AG08395 (cell line): ENCODE data around the gene ZGRF1.
"Not testable (repeated sequence)": the region's sequence is repeated elsewhere in the genome, so short reads cannot be mapped to it uniquely, and the experiment has no call there.

Experiments
- DNase-seq: peaks from one replicate; pipeline ENCODE4 v3.0.0; 2012; ENCODE audit warnings: mixed read lengths, low spot score

ZGRF1 gene

GRCh38 chr4:112557676-112558411 lies 78.9 kb downstream of the ZGRF1 start:
- no peak for DNase-seq

GRCh38 chr4:112554271-112554670 lies 82.4 kb downstream of the ZGRF1 start:
- DNase-seq = not testable (repeated sequence)

DNA sequence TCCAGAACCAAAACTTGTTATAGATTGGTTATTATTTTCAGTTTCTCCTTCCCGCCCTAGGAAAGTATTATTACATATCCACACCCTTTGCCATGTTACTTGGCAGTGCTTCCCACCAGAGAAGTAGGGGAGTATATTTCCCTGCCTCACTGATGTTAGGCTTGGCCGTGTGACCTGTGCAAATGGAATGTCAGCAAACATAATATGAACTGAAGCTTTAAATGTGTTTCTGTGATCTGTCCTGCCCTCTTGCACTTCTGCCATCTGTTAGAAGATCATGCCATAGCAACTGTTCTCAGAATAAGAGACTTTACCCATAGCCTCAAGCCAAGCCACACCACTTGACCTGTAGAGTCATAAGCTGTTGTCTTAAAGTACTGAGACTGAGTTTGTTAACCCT lies 84.0 kb downstream of the ZGRF1 start:
- peak; percentile 66 for DNase-seq

DNA sequence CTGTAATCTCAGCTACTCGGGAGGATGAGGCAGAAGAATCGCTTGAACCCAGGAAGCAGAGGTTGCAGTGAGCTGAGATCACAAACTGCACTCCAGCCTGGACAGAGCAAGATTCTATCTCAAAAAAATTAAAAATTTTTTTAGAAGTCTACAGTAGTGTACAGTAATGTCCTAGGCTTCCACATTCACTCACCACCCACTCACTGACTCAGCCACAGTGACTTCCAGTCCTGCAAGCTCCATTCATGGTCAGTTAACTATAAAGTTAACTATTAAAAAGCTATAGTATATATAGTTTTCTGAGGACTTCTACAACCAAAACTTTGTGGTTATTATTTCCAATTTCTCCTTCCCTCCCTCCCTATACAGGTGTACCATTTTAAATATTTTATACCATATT lies 86.0 kb downstream of the ZGRF1 start:
- DNase-seq = no peak

DNA sequence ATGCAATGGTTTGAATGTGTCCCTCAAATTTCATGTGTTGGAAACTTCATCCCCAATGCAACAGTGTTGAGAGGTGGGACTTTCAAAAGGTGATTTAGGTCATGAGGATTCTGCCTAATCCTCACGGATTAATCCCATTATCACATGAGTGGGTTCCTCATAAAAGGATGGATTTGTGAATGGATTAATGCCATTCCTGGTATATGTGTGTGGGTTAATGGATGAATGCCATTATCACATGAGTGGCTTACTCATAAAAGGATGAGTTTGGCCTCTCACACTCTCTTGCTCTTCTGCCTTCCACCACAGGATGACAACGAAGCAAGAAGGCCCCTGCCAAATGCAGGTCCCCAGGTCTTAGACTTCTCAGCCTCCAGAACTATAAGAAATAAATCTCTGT lies 90.2 kb downstream of the ZGRF1 start:
- no peak for DNase-seq

- DNase-seq = no peak
Measured at GRCh38 chr4:112545346-112545745, 91.4 kb downstream of the ZGRF1 start.

DNA sequence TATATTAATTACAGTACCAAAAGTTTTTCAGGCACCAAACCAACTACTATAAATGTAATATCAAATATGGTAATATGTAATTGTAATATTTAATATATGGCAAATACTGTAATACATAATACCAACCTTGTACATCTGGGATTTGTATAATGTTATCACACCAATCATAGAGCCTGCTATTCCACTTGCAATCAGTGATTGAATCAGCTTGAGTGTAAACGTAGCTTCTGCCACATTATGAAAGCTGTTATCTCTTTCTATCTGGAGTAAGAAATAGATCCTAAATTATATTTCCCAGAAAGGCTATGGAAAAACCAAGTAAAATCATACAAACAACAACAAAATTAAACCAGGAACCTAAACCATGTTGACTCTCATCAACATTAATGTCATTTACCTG lies 96.0 kb downstream of the ZGRF1 start:
- no peak for DNase-seq

- DNase-seq = no peak
Measured at GRCh38 chr4:112536123-112536522, 100.6 kb downstream of the ZGRF1 start.

DNA sequence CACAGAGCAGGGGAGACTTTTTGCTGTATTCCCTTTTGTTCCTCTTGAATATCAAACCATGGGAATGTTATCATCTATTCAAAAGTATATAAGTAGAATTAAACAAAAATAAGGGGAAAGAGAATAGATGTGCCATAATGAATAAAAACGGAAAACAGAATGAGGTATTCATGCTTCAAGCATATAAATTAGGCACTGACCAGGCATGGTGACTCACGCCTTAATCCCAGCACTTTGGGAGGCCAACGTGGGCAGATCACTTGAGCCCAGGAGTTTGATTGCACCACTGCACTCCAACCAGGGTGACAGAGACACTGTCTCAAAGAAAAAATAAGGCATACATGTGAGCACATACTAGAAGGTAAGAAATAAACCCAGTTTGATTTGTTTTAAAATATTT lies 104.4 kb downstream of the ZGRF1 start:
- DNase-seq = no peak

GRCh38 chr4:112531146-112531545 lies 105.6 kb downstream of the ZGRF1 start:
- DNase-seq = no peak

DNA sequence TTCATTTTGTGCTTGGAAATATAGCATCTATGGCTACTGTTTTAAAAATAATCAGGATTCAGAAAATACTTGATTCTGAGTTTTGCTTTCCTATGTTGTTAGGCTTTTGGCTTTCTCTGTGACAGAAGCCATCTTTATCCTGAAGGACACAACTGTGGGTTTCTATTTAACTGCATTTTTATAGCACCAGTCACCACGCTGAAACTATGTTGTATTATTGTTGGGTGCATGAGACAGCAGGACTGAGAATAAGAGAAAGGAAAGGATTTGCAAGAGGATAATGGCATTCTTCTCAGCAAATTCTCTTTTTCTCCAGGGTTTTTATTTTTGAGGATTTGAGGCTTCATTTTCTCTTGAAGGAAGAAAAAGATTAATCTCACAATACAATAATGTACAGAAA lies 110.6 kb downstream of the ZGRF1 start:
- DNase-seq = peak; percentile 43

DNA sequence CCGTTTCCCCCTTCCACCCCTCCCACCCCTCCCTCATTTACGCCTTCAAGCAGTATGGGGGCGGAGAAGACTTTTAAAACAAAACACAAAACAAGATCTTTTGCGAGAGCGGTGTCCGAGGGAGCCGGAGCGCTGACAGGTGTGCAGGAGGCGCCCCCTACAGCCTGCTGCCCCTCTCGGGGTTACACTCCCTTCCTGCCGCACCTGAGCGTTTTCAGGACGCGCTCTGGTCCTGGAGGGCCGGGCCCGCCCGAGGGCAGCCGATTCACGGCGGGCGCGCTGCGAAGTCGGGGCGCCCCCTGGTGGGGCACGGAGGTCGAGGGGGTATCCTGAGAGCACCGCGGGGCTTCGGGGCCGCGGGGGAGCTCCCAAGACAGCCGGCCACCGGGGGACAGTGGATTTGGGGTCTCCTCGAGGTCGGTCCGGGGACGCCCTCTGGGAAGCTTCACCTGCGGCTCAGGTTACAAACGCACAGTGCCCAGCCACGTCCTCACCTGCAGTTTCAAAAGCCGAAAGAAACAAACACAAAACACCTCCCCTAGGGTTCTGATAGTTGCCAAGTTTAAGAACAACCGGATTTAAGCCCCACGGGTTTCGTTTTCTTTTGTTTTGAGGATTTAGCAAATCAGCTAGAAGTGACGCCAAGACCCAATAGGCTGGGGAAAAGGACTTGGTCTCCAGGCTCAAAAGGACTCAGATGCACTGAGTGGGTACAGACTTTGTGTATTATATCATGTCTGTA lies 112.8 kb downstream of the ZGRF1 start:
- peak; percentile 38 for DNase-seq

GRCh38 chr4:112523008-112523721 lies 113.5 kb downstream of the ZGRF1 start:
- no peak for DNase-seq

DNA sequence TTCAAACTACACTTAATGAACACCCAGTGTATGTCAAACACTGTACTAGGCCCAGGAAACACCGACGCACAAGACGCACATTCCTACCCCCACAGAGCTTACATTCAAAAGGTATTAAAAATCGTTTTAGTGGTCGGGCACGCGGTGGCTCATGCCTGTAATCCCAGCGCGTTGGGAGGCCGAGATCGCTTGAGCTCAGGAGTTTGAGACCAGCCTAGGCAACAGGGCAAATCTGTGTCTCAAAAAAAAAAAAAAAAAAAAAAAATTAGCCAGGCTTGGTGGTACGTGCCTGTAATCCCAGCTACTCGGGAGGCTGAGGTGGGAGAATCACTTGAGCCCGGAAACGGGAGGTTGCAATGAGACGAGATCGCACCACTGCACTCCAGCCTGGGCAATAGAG lies 114.3 kb downstream of the ZGRF1 start:
- DNase-seq = not testable (repeated sequence)

GRCh38 chr4:112521123-112522023 lies 115.3 kb downstream of the ZGRF1 start:
- no peak for DNase-seq

- DNase-seq = no peak
Measured at GRCh38 chr4:112520598-112521122, 116.0 kb downstream of the ZGRF1 start.

DNA sequence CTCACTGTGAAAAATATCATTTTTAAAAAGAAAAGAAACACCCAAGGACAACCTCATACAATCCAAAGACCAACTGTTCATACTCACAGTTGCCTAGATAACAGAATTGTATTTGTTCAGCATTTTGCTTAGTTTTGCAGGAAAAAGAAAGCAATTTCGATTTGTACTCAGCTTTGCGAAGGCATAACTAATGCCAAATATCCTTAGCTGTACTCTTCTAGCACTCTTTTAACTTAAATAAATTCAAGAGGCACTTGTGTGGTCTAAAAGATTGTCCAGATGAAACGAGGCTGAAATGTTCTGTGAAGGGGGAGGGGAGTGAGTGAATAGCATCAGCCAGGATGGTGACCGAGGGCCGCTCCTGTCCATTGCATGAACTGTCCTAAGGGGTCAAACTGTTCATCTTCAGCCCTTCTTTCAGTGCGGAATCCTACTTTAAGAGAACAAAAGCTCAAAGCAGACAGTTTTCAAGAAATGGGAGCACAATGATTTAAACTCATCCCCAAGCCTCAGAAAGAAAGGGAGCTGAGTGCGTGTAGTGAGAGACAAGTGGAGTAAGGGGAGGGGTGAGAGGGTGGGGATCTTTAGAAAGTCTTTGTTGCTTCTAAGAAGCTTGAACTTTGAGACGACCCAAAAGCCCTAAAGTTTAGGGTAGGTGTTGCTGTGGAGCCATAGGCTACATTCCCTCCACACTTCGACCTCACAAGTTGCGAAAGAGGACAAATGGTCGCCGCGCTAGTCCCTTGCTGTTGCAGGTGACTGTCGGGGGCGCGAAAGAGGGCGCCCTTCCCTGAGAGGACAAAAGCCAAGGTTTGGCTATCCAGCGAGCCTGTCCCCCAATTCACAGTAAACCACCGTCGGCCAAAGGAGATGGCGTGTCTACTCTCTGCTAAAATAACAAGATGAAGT lies 116.8 kb downstream of the ZGRF1 start:
- DNase-seq = no peak

DNA sequence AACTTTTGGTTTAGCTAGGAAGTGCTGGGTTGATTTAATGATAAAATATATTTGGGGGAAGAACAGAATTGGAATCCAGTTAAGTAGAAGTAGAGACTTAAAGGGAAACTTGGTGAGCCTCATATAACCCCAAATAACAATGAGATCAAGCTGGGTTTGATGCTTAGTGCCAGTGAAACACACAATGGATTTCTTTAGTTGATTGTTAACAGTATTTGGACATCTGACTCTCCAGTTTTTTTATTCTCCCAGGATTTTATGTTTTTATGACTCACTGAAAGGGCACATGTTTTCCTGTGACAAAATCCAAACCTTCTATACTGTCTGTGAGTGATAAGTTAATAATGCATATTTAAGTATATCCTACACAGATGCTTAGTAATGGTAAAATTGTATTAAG lies 118.0 kb downstream of the ZGRF1 start:
- no peak for DNase-seq

DNA sequence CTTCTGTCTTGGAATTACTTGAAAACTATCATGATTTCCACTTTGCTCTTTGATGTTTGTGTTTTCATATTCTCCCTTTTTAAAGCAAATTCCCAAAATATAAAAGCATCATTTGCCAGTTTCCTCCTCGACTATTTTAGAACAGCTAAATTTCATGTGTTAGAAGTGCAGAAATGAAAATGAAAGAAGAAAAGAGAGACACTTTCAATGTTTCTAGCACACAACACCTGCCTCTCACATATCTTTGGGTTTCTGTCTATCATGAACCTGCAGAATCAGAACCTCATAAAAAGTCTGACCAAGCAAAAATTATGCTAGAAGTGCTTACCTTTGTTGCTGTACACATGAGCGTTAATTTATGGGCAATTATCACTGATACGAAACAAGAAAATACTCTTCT lies 118.8 kb downstream of the ZGRF1 start:
- DNase-seq = no peak

- DNase-seq = no peak
Measured at GRCh38 chr4:112517067-112517634, 119.6 kb downstream of the ZGRF1 start.
